KOPT-K1 (cell line): Measurements from ENCODE around the gene GLDC.
"Not testable (repeated sequence)": the region's sequence is repeated elsewhere in the genome, so short reads cannot be mapped to it uniquely, and the experiment has no call there.

Source experiments
- H3K27ac ChIP-seq: fragments of 200-600 bp; sonication (generic); 2 replicates; pipeline ENCODE4 v1.5.1; 2016; ENCODE audit warnings: antibody characterized with exemption, mild to moderate bottlenecking, low read depth, low read length; ENCODE audit not compliant: poor library complexity, severe bottlenecking
- H3K36me3 ChIP-seq: fragments of 200-600 bp; sonication (generic); 2 replicates; pipeline ENCODE4 v1.5.1; 2017; ENCODE audit warnings: antibody characterized with exemption, mild to moderate bottlenecking, low read length, moderate library complexity; ENCODE audit not compliant: insufficient read depth
- H3K9me3 ChIP-seq: fragments of 200-600 bp; sonication (generic); 2 replicates; pipeline ENCODE4 v1.5.1; 2017; ENCODE audit warnings: antibody characterized with exemption, low read length, mild to moderate bottlenecking; ENCODE audit not compliant: insufficient read depth, poor library complexity, severe bottlenecking

Gene GLDC

GRCh38 chr9:6645355-6646292, at the start of gene GLDC:
GLDC (minus strand) TSS chr9:6645729; CDS start chr9:6645499, 230 bp downstream.
- Histone ChIP-seq H3K9me3 (no peaks in the 10 kb centered on the region), H3K27ac (no peak within 1 kb of the TSS), H3K36me3 (no peaks in the 10 kb centered on the region)

- Histone ChIP-seq H3K36me3 (no peaks in the 10 kb centered on the region), H3K9me3 (no peaks in the 10 kb centered on the region), H3K27ac (no peak overlapping the region)
These were observed 47.4 kb upstream of the GLDC start for GRCh38 chr9:6692881-6693361.

- no peak overlapping the region for H3K27ac ChIP-seq
- H3K9me3 ChIP-seq, result no peaks in the 10 kb centered on the region
- H3K36me3 ChIP-seq, result no peaks in the 10 kb centered on the region
These were observed 46.9 kb upstream of the GLDC start for GRCh38 chr9:6692433-6692832.

GRCh38 chr9:6690675-6691070, 45.1 kb upstream of the GLDC start:
- not testable (repeated sequence) for H3K36me3 ChIP-seq, H3K9me3 ChIP-seq, H3K27ac ChIP-seq

- Histone ChIP-seq H3K36me3 (no peaks in the 10 kb centered on the region), H3K9me3 (no peaks in the 10 kb centered on the region), H3K27ac (no peak overlapping the region)
These were observed 44.6 kb upstream of the GLDC start for GRCh38 chr9:6689893-6690674.

- no peaks in the 10 kb centered on the region for H3K9me3 ChIP-seq
- no peaks in the 10 kb centered on the region for H3K36me3 ChIP-seq
- no peak overlapping the region for H3K27ac ChIP-seq
These were observed 41.7 kb upstream of the GLDC start for GRCh38 chr9:6687180-6687579.

GRCh38 chr9:6686396-6686795, 40.9 kb upstream of the GLDC start:
- no peaks in the 10 kb centered on the region for H3K9me3 ChIP-seq
- no peaks in the 10 kb centered on the region for H3K36me3 ChIP-seq
- no peak overlapping the region for H3K27ac ChIP-seq

GRCh38 chr9:6681957-6682501, 36.5 kb upstream of the GLDC start:
- H3K27ac ChIP-seq, result peak overlapping the region; percentile 95
- no peaks in the 10 kb centered on the region for H3K36me3 ChIP-seq
- no peaks in the 10 kb centered on the region for H3K9me3 ChIP-seq

GRCh38 chr9:6681147-6681956, 35.8 kb upstream of the GLDC start:
- H3K27ac ChIP-seq, result peak overlapping the region; percentile 95
- H3K9me3 ChIP-seq, result no peaks in the 10 kb centered on the region
- no peaks in the 10 kb centered on the region for H3K36me3 ChIP-seq

- Histone ChIP-seq H3K36me3 (no peaks in the 10 kb centered on the region), H3K27ac (peak overlapping the region; percentile 95), H3K9me3 (no peaks in the 10 kb centered on the region)
These were observed 35.2 kb upstream of the GLDC start for GRCh38 chr9:6680797-6681146.

GRCh38 chr9:6677803-6678202, 32.3 kb upstream of the GLDC start:
- no peaks in the 10 kb centered on the region for H3K9me3 ChIP-seq
- no peaks in the 10 kb centered on the region for H3K36me3 ChIP-seq
- no peak overlapping the region for H3K27ac ChIP-seq

GRCh38 chr9:6676254-6676921, 30.9 kb upstream of the GLDC start:
- Histone ChIP-seq H3K27ac (no peak overlapping the region), H3K36me3 (no peaks in the 10 kb centered on the region), H3K9me3 (no peaks in the 10 kb centered on the region)

GRCh38 chr9:6675268-6675667, 29.7 kb upstream of the GLDC start:
- Histone ChIP-seq H3K9me3 (no peaks in the 10 kb centered on the region), H3K27ac (no peak overlapping the region), H3K36me3 (no peaks in the 10 kb centered on the region)

- no peaks in the 10 kb centered on the region for H3K9me3 ChIP-seq
- no peaks in the 10 kb centered on the region for H3K36me3 ChIP-seq
- H3K27ac ChIP-seq, result peak overlapping the region; percentile 16
These were observed 27.9 kb upstream of the GLDC start for GRCh38 chr9:6673326-6674025.
